GM18499 (cell line): Measurements from ENCODE around the gene CFB.

Experiments used
- ATAC-seq: cut with Tn5 transposase; IDR thresholded peaks from one replicate; pipeline ENCODE4 v1.9.1; 2021; ENCODE audit warnings: moderate number of reproducible peaks; ENCODE audit not compliant: insufficient read depth, unreplicated experiment

The CFB gene

GRCh38 chr6:31947864-31948263 lies 2.0 kb downstream of the CFB start:
- no peak for ATAC-seq

- no peak for ATAC-seq
These were observed 2.4 kb downstream of the CFB start for GRCh38 chr6:31948306-31948705.

- no peak for ATAC-seq
These were observed 3.0 kb downstream of the CFB start for GRCh38 chr6:31948753-31949413.

GRCh38 chr6:31949926-31950548 lies 4.1 kb downstream of the CFB start:
- no peak for ATAC-seq

GRCh38 chr6:31952140-31952805 lies 6.4 kb downstream of the CFB start:
- ATAC-seq = no peak

GRCh38 chr6:31952890-31953289 lies 7.0 kb downstream of the CFB start:
- ATAC-seq = no peak

GRCh38 chr6:31954511-31954910 lies 8.6 kb downstream of the CFB start:
- no peak for ATAC-seq

GRCh38 chr6:31956796-31957195 lies 10.9 kb downstream of the CFB start:
- ATAC-seq = no peak

- no peak for ATAC-seq
These were observed 12.5 kb downstream of the CFB start for GRCh38 chr6:31958412-31958740.

- peak; percentile 81 for ATAC-seq
These were observed 13.1 kb downstream of the CFB start, which contains the start of the genes NELFE and SKIC2 for GRCh38 chr6:31958741-31959739. Gene NELFE (minus strand): TSS chr6:31958971. CDS start chr6:31958446, 525 bp downstream. Gene SKIC2 (plus strand): TSS chr6:31959175. CDS start chr6:31959193, 18 bp downstream.

GRCh38 chr6:31961616-31962015 lies 15.7 kb downstream of the CFB start:
- ATAC-seq = no peak

GRCh38 chr6:31963921-31964320 lies 18.0 kb downstream of the CFB start:
- ATAC-seq = no peak

- ATAC-seq = no peak
These were observed 19.8 kb downstream of the CFB start for GRCh38 chr6:31965700-31966099.

- ATAC-seq = no peak
These were observed 20.6 kb downstream of the CFB start for GRCh38 chr6:31966506-31966905.

GRCh38 chr6:31966997-31967925 lies 21.4 kb downstream of the CFB start:
- ATAC-seq = no peak

GRCh38 chr6:31967926-31968320 lies 22.0 kb downstream of the CFB start:
- ATAC-seq = no peak

GRCh38 chr6:31968326-31968725 lies 22.4 kb downstream of the CFB start:
- no peak for ATAC-seq

- no peak for ATAC-seq
These were observed 23.2 kb downstream of the CFB start for GRCh38 chr6:31968791-31969711.
